C4-2B (cell line): Measurements from ENCODE around the gene IGF2R.

Experiments
- CTCF ChIP-seq: fragments of 450-650 bp; conservative IDR thresholded peaks from 2 replicates; pipeline ENCODE4 v1.5.1; 2017; ENCODE audit warnings: mild to moderate bottlenecking
- ZFX ChIP-seq: fragments of 450-650 bp; IDR thresholded peaks from 2 replicates; pipeline ENCODE4 v1.6.1; 2017

- TF ChIP-seq CTCF (no peak), ZFX (no peak)
Observed at GRCh38 chr6:160130729-160131484, 162.0 kb downstream of the IGF2R start.
